PC-9 (cell line): ENCODE results near the gene UGT2B7.

ENCODE experiments used
- EZH2 ChIP-seq: fragments of 200-600 bp; sonication (generic); IDR thresholded peaks from 2 replicates; pipeline ENCODE4 v1.8.0; 2017; ENCODE audit warnings: antibody characterized with exemption, low read depth
- TF ChIP-seq, protein P1 (sequence below): fragments of 200-600 bp; sonication (generic); conservative IDR thresholded peaks from 2 replicates; pipeline ENCODE4 v1.6.1; 2017; ENCODE audit warnings: mixed run types, antibody characterized with exemption, mild to moderate bottlenecking, moderate library complexity

- TF ChIP-seq, protein P1, sequence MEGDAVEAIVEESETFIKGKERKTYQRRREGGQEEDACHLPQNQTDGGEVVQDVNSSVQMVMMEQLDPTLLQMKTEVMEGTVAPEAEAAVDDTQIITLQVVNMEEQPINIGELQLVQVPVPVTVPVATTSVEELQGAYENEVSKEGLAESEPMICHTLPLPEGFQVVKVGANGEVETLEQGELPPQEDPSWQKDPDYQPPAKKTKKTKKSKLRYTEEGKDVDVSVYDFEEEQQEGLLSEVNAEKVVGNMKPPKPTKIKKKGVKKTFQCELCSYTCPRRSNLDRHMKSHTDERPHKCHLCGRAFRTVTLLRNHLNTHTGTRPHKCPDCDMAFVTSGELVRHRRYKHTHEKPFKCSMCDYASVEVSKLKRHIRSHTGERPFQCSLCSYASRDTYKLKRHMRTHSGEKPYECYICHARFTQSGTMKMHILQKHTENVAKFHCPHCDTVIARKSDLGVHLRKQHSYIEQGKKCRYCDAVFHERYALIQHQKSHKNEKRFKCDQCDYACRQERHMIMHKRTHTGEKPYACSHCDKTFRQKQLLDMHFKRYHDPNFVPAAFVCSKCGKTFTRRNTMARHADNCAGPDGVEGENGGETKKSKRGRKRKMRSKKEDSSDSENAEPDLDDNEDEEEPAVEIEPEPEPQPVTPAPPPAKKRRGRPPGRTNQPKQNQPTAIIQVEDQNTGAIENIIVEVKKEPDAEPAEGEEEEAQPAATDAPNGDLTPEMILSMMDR, result no peak
- no peak for TF ChIP-seq EZH2
Measured at GRCh38 chr4:69071286-69071685, 25.0 kb upstream of the UGT2B7 start.
